ENCODE results near the gene FRMPD2. TPM values are rescaled to one million over a fixed set of nuclear protein-coding genes. Genes with fewer than 3 reads are reported as not detected.

Gene FRMPD2, protein sequence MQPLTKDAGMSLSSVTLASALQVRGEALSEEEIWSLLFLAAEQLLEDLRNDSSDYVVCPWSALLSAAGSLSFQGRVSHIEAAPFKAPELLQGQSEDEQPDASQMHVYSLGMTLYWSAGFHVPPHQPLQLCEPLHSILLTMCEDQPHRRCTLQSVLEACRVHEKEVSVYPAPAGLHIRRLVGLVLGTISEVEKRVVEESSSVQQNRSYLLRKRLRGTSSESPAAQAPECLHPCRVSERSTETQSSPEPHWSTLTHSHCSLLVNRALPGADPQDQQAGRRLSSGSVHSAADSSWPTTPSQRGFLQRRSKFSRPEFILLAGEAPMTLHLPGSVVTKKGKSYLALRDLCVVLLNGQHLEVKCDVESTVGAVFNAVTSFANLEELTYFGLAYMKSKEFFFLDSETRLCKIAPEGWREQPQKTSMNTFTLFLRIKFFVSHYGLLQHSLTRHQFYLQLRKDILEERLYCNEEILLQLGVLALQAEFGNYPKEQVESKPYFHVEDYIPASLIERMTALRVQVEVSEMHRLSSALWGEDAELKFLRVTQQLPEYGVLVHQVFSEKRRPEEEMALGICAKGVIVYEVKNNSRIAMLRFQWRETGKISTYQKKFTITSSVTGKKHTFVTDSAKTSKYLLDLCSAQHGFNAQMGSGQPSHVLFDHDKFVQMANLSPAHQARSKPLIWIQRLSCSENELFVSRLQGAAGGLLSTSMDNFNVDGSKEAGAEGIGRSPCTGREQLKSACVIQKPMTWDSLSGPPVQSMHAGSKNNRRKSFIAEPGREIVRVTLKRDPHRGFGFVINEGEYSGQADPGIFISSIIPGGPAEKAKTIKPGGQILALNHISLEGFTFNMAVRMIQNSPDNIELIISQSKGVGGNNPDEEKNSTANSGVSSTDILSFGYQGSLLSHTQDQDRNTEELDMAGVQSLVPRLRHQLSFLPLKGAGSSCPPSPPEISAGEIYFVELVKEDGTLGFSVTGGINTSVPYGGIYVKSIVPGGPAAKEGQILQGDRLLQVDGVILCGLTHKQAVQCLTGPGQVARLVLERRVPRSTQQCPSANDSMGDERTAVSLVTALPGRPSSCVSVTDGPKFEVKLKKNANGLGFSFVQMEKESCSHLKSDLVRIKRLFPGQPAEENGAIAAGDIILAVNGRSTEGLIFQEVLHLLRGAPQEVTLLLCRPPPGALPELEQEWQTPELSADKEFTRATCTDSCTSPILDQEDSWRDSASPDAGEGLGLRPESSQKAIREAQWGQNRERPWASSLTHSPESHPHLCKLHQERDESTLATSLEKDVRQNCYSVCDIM (N-terminal part only)
- total RNA-seq (10 to 100 TPM; 11.3 to 26.7 TPM), polyA plus RNA-seq (1 to 10 TPM; 1.8 to 2.7 TPM)
- long read RNA-seq, donor 1: 0 reads
- long read RNA-seq, donor 2: 0 reads
- long read RNA-seq, donor 3: 0 reads
- long read RNA-seq, donor 4: 0 reads
- long read RNA-seq, donor 5: 0 reads

DNA sequence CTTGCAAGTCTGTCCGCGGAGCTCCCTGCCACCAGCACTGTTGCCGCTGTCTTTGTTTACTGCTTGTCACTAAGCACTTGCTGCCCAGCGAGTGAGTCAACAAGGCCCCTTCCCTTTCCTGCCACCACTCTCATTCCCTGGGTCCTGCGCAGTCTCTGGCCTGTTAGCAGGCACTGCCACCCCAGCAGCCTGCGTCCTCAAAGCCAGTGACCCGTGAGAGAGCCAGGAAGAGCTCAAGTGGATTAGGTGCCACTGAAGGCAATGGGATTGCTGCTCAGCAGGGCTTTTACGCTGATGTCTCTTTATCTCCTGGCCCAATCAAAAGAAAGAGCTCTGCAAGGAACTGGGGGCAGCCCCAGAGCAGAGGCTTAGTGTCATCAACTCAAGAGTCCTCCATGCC, at the start of gene FRMPD2:
TSS of gene FRMPD2 (minus strand) at position 61 of the 400 bp plus-strand sequence. CDS start 129 bp downstream, outside the sequence.
- Histone ChIP-seq H3K9ac (ENCODE audit: insufficient read depth in 1 of 2, low read length in 2 of 2) (no peak within 1 kb of the TSS), H3K4me1 (ENCODE audit: control insufficient read depth in 5 of 5, insufficient read depth in 5 of 5, low read length in 5 of 5) (no peaks in the 10 kb centered on the region), H3K4me3 (no peak within 1 kb of the TSS), H3K27ac (ENCODE audit: low read depth in 1 of 2, low read length in 1 of 2) (no peak within 1 kb of the TSS), H3K27me3 (ENCODE audit: control insufficient read depth in 3 of 3, insufficient read depth in 3 of 3, low read length in 2 of 3) (no peaks in the 10 kb centered on the region), H3K36me3 (ENCODE audit: control insufficient read depth in 4 of 4, insufficient read depth in 4 of 4, low read length in 4 of 4) (no peaks in the 10 kb centered on the region), H3K9me3 (ENCODE audit: control insufficient read depth in 4 of 4, insufficient read depth in 3 of 4, low read length in 3 of 4) (peaks cover 0 to 2% (median 1%) of the 10 kb centered on the region in 4 donors)
- peak in 1 of 3 donors; percentile 19 for DNase-seq
- TF ChIP-seq, protein P1, sequence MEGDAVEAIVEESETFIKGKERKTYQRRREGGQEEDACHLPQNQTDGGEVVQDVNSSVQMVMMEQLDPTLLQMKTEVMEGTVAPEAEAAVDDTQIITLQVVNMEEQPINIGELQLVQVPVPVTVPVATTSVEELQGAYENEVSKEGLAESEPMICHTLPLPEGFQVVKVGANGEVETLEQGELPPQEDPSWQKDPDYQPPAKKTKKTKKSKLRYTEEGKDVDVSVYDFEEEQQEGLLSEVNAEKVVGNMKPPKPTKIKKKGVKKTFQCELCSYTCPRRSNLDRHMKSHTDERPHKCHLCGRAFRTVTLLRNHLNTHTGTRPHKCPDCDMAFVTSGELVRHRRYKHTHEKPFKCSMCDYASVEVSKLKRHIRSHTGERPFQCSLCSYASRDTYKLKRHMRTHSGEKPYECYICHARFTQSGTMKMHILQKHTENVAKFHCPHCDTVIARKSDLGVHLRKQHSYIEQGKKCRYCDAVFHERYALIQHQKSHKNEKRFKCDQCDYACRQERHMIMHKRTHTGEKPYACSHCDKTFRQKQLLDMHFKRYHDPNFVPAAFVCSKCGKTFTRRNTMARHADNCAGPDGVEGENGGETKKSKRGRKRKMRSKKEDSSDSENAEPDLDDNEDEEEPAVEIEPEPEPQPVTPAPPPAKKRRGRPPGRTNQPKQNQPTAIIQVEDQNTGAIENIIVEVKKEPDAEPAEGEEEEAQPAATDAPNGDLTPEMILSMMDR (IDR thresholded peaks at IDR 0.05; ENCODE audit: control extremely low read depth, extremely low read depth): no peak
- 73 to 78% methylated on average over 8 of the region's 8 CpGs for WGBS, 2 donors
- no peak for ATAC-seq (ENCODE audit: insufficient read depth, low FRiP score)

DNA sequence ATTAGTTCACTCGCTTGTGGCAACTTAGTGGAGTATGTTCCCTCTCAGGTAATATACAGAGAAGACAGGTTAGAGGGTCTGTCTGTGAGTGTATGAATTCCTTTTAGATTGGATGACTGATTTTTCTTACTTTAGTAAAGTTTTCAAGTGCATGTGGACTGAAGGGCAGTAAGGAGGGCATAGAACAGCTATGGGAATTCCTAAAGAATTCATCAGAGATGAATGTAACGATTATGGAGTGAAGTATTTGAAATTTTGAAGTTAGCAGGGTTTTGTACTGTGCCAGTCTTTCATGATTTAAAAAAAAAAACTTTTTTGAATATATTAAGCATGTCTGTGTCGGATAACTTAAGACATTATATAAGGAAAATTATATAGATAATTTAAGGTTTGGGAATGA, 47.5 kb upstream of the FRMPD2 start:
- Histone ChIP-seq H3K9ac (ENCODE audit: insufficient read depth in 1 of 2, low read length in 2 of 2) (no peak overlapping the region), H3K27ac (ENCODE audit: low read depth in 1 of 2, low read length in 1 of 2) (no peak overlapping the region), H3K4me3 (no peak overlapping the region), H3K27me3 (ENCODE audit: control insufficient read depth in 3 of 3, insufficient read depth in 3 of 3, low read length in 2 of 3) (no peaks in the 10 kb centered on the region), H3K9me3 (ENCODE audit: control insufficient read depth in 4 of 4, insufficient read depth in 3 of 4, low read length in 3 of 4) (peaks cover 0 to 2% (median 0%) of the 10 kb centered on the region in 4 donors), H3K36me3 (ENCODE audit: control insufficient read depth in 4 of 4, insufficient read depth in 4 of 4, low read length in 4 of 4) (peaks cover 0 to 7% (median 0%) of the 10 kb centered on the region in 4 donors), H3K4me1 (ENCODE audit: control insufficient read depth in 5 of 5, insufficient read depth in 5 of 5, low read length in 5 of 5) (peaks cover 0 to 24% (median 0%) of the 10 kb centered on the region in 5 donors)
- DNase-seq (no peak), ATAC-seq (ENCODE audit: insufficient read depth, low FRiP score) (no peak)
- TF ChIP-seq, protein P1 (IDR thresholded peaks at IDR 0.05; ENCODE audit: control extremely low read depth, extremely low read depth): no peak
- WGBS, 2 donors: 96 to 98% methylated on average over 3 of the region's 3 CpGs

DNA sequence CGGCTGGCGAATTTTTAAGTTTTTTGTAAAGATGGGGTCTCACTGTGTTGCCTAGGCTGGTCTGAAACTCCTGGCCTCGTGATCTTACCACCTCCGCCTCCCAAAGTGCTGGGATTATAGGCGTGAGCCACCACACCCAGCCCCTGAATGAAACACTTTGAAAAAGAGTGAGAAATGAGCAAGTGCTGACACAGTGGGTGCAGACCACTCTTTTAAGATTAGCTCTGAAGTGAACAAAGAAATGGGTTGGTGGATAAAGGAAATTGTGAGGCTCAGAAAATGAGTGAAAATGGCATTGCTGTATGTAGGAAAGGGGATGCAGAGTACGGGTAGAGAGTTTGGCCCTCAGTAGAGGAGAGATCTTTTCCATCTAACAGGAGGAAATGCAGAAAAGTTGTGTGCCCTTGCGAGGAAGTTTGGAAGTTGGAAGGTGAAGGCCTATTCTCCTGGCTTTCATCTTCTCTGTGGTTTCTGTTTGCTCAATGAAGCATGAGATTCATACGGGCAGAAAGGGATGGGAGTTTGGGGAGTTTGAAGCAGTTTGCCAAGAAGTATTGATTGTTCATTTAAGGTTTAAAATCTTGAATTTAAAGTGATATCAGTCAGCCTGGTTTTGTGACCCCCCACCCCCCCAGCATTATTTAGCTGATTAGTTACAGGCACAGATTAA, 43.0 kb upstream of the FRMPD2 start:
- WGBS, 2 donors: 74 to 76% methylated on average over 8 of the region's 8 CpGs
- Histone ChIP-seq H3K36me3 (ENCODE audit: control insufficient read depth in 4 of 4, insufficient read depth in 4 of 4, low read length in 4 of 4) (no peaks in the 10 kb centered on the region), H3K9ac (ENCODE audit: insufficient read depth in 1 of 2, low read length in 2 of 2) (no peak overlapping the region), H3K4me1 (ENCODE audit: control insufficient read depth in 5 of 5, insufficient read depth in 5 of 5, low read length in 5 of 5) (peaks cover 0 to 29% (median 0%) of the 10 kb centered on the region in 5 donors), H3K9me3 (ENCODE audit: control insufficient read depth in 4 of 4, insufficient read depth in 3 of 4, low read length in 3 of 4) (no peaks in the 10 kb centered on the region), H3K27ac (ENCODE audit: low read depth in 1 of 2, low read length in 1 of 2) (no peak overlapping the region), H3K27me3 (ENCODE audit: control insufficient read depth in 3 of 3, insufficient read depth in 3 of 3, low read length in 2 of 3) (no peaks in the 10 kb centered on the region), H3K4me3 (no peak overlapping the region)
- TF ChIP-seq, protein P1 (IDR thresholded peaks at IDR 0.05; ENCODE audit: control extremely low read depth, extremely low read depth): no peak
- ATAC-seq (ENCODE audit: insufficient read depth, low FRiP score) (no peak), DNase-seq (no peak)
